ENCODE results near the gene MAP4. TPM values are rescaled to one million over a fixed set of nuclear protein-coding genes. Genes with fewer than 3 reads are reported as not detected.

The MAP4 gene
- total and polyA plus RNA-seq, 2 donors (not counting 3 experiments of a cell fraction or from before 2014, with no cell fraction given), result 121 to 290 TPM

DNA sequence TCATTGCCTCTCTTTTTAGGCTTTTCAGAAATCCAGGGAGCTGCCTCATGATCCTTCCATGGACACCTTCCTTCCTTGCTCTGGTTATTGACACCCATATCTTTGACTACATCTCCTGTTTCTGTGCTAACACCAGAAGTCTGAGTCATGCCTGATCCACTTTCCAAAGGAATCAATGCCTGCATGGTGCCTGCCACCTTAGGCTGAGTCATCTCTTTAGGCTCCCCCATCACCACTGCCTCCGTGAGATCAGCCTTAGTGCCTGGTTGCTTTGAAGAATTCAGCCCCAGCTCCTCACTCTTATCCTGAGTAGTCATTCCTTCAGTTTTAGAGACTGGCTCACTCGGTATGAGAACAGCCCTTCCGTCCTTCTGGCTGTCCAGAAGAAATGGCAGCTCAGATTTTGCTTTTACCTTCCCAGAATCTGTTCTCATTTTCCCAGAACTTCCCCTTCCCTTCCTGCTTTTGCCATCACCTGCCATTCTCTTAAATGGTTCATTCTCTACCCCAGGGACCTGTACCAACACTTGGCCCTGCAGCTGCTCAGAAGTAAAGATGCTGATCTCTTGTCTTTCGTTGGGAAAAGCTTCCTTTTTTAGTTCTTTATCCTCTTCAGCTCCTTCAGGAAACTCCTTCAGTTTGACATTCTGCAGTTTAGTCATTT, 105.3 kb downstream of the MAP4 start:
- peak; percentile 94 for FAIRE-seq
- Histone ChIP-seq H3K27ac (ENCODE audit: insufficient read depth, low read depth, low read length) (peak overlapping the region; percentile 58), H3K4me2 (ENCODE audit: insufficient read depth, low read length) (peak overlapping the region; percentile 53), H3K4me3 (replicated peaks in 1 of 3; ENCODE audit: insufficient read depth in 1 of 3, low read depth in 1 of 3, low read length in 3 of 3) (no peak overlapping the region), H2AFZ (ENCODE audit: low read depth, low read length) (no peak overlapping the region), H3K9me3 (replicated peaks; ENCODE audit: control insufficient read depth, insufficient read depth, low read length) (no peaks in the 10 kb centered on the region), H3K27me3 (ENCODE audit: control insufficient read depth in 2 of 2, insufficient read depth in 2 of 2, low read length in 2 of 2) (no peaks in the 10 kb centered on the region), H3K9me1 (replicated peaks; ENCODE audit: control insufficient read depth, extremely low read depth, insufficient read depth, low read length) (no peaks in the 10 kb centered on the region), H3K79me2 (ENCODE audit: control insufficient read depth, insufficient read depth, low read length) (peaks cover 5% of the 10 kb centered on the region), H4K20me1 (replicated peaks; ENCODE audit: control insufficient read depth, extremely low read depth, insufficient read depth, low read length) (no peaks in the 10 kb centered on the region), H3K4me1 (ENCODE audit: control insufficient read depth, extremely low read depth, insufficient read depth, low read length) (peaks cover 18% of the 10 kb centered on the region), H3K36me3 (ENCODE audit: control insufficient read depth in 2 of 2, extremely low read depth in 1 of 2, insufficient read depth in 2 of 2, low read length in 2 of 2) (peaks cover 11 to 20% of the 10 kb centered on the region in 2 experiments), H3K9ac (replicated peaks; ENCODE audit: extremely low read depth, insufficient read depth, low read length) (no peak overlapping the region)
- CTCF ChIA-PET, result interaction anchor here (0.8 to 1.9 kb wide), 11 partner anchors 8 to 240 kb away, joined by 3 to 6 read pairs (median 3); no protein-coding TSS in a partner anchor
- POLR2A ChIA-PET, result interaction anchor here (0.5 to 0.6 kb wide), 2 partner anchors 70 to 297 kb away, joined by 3 to 7 read pairs; no protein-coding TSS in a partner anchor
- intact Hi-C loops (cut with micrococcal nuclease), result no loop called here
- dilution Hi-C loops (cut with MboI; ENCODE audit: extremely low pct_ligation_motif_present, low sequenced_read_pairs), result no loop called here
- BruUV-seq (replicated peaks), result no TSS peak
- DNase-seq (ENCODE audit: low read depth, low spot score), result peak; percentile 79
- TF ChIP-seq FOS (IDR thresholded peaks at IDR 0.05; ENCODE audit: borderline replicate concordance, insufficient read depth, low read length), result peak; percentile 97
- TF ChIP-seq, protein P1, sequence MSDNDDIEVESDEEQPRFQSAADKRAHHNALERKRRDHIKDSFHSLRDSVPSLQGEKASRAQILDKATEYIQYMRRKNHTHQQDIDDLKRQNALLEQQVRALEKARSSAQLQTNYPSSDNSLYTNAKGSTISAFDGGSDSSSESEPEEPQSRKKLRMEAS (IDR thresholded peaks at IDR 0.05; ENCODE audit: insufficient read depth, insufficient read length), result no peak
- no peak for TF ChIP-seq POLR2AphosphoS5 (IDR thresholded peaks at IDR 0.05; ENCODE audit: insufficient read depth, low read depth, low read length)
- TF ChIP-seq POLR2A (IDR thresholded peaks at IDR 0.05; ENCODE audit: low read depth, low read length), result no peak
- TF ChIP-seq JUN (IDR thresholded peaks at IDR 0.05; ENCODE audit: borderline replicate concordance, insufficient read depth, insufficient read length, low read depth), result peak; percentile 85
- no peak for TF ChIP-seq EZH2 (IDR thresholded peaks at IDR 0.05; ENCODE audit: borderline replicate concordance, low read depth, low read length, severe bottlenecking)
- TF ChIP-seq GATA2 (IDR thresholded peaks at IDR 0.05; ENCODE audit: insufficient read depth, insufficient read length, low read depth, low read length), result peak; percentile 98

All from endothelial cell of umbilical vein (primary cell).